Activated T-cell treated with anti-CD3 and anti-CD28 coated beads, Interleukin-2, amount 50 U/mL, for 72 hours (primary cell): Measurements from ENCODE around the gene CHCHD1. TPM values are rescaled to one million over a fixed set of nuclear protein-coding genes. Genes with fewer than 3 reads are reported as not detected.
"Not testable (repeated sequence)": the region's sequence is repeated elsewhere in the genome, so short reads cannot be mapped to it uniquely, and the experiment has no call there.

Experiments
- ATAC-seq, 2 donors: fragments of 150-1000 bp; cut with Tn5 transposase; replicated peaks in 1 of 2; 2 replicates each; pipeline ENCODE4 v1.10.0; 2021; ENCODE audit warnings: moderate library complexity in 2 of 2, mild to moderate bottlenecking in 1 of 2
- DNase-seq, 2 donors: peaks; one replicate each; pipeline ENCODE4 v3.0.0; 2021 to 2022; ENCODE audit warnings: mixed read lengths in 1 of 2
- H3K27ac Mint-ChIP-seq: one replicate; pipeline ENCODE4 v1.8.0; 2022; ENCODE audit warnings: mild to moderate bottlenecking, moderate library complexity, mixed read lengths
- H3K27me3 Mint-ChIP-seq: one replicate; pipeline ENCODE4 v1.8.0; 2022; ENCODE audit warnings: low read depth, mixed read lengths
- H3K36me3 Mint-ChIP-seq, 2 donors: one replicate each; pipeline ENCODE4 v1.8.0; 2022; ENCODE audit warnings: mixed read lengths in 2 of 2, mild to moderate bottlenecking in 1 of 2; ENCODE audit not compliant: insufficient read depth in 2 of 2
- H3K4me1 Mint-ChIP-seq: one replicate; pipeline ENCODE4 v1.8.0; 2022; ENCODE audit warnings: low read depth, mixed read lengths
- H3K4me3 Mint-ChIP-seq, 2 donors: one replicate each; pipeline ENCODE4 v1.8.0; 2022; ENCODE audit warnings: mild to moderate bottlenecking in 2 of 2, mixed read lengths in 2 of 2, moderate library complexity in 2 of 2
- H3K9me3 Mint-ChIP-seq, 2 donors: one replicate each; pipeline ENCODE4 v1.8.0; 2022; ENCODE audit warnings: mixed read lengths in 2 of 2
- total RNA-seq, 2 donors: library from RNA; stranded (reverse); gene quantifications; one replicate each; pipeline ENCODE4 v1.2.3, GENCODE V29; 2022

Gene CHCHD1
- total RNA-seq, 2 donors from 2014 or later = 22.5 to 23.5 TPM

DNA sequence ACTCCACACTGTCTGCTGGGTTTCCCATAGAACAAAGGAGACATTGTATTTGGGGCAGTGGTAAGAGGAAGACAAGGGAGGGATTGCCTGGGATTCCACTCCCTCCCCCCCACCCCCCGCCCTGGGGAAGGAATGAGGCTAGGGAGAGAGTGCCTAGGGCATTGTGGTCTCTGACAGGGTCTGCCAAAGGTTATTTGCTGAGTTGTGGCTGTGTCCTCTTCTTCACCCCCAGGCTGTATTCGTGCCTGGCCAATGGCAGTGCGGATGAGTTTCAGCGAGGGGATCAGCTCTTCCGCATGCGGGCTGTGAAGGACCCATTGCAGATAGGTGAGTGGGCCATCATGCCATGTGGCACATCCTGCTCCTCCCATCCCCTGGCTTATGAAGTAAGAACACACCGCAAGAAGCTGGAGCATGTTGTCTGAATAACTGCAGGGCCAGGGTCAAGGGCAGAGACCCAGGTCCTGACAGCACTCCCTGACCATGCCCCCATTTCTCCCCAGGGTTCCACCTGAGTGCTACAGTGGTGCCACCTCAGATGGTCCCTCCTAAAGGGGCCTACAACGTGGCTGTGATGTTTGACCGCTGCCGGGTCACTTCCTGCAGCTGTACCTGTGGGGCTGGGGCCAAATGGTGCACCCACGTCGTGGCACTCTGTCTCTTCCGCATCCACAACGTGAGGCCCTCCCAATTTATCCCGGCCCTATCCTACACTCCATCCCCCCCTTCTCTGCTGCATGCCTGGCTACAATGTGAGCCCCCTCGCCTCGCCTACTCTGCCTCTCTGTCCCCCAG lies 7.2 kb downstream of the CHCHD1 start:
- ATAC-seq (no peak), DNase-seq (no peak)
- H3K27ac Mint-ChIP-seq = no peak overlapping the region
- H3K9me3 Mint-ChIP-seq = no peaks in the 10 kb centered on the region
- H3K27me3 Mint-ChIP-seq = no peaks in the 10 kb centered on the region
- H3K36me3 Mint-ChIP-seq = peaks cover 7 to 13% of the 10 kb centered on the region in 2 donors
- H3K4me1 Mint-ChIP-seq = peaks cover 43% of the 10 kb centered on the region
- H3K4me3 Mint-ChIP-seq = no peak overlapping the region

DNA sequence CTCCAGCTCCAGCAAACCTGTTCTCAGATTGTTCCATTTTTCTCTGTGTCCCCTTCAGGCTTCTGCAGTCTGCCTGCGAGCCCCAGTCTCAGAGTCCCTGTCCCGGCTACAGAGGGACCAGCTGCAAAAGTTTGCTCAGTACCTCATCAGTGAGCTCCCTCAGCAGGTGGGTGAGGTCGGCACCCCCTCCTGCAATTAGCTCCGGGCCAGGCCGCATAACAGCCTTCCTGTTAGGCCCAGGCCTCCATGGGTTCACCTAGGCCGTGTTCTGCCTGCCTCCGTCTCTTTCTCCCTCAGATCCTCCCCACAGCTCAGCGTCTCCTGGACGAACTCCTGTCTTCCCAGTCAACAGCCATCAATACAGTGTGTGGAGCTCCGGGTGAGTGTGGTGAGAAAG lies 7.8 kb downstream of the CHCHD1 start:
- Mint-ChIP-seq H3K27me3 (no peaks in the 10 kb centered on the region), H3K9me3 (no peaks in the 10 kb centered on the region), H3K4me3 (no peak overlapping the region), H3K4me1 (peaks cover 38% of the 10 kb centered on the region), H3K27ac (no peak overlapping the region), H3K36me3 (peaks cover 7 to 16% of the 10 kb centered on the region in 2 donors)
- ATAC-seq (no peak), DNase-seq (no peak)

DNA sequence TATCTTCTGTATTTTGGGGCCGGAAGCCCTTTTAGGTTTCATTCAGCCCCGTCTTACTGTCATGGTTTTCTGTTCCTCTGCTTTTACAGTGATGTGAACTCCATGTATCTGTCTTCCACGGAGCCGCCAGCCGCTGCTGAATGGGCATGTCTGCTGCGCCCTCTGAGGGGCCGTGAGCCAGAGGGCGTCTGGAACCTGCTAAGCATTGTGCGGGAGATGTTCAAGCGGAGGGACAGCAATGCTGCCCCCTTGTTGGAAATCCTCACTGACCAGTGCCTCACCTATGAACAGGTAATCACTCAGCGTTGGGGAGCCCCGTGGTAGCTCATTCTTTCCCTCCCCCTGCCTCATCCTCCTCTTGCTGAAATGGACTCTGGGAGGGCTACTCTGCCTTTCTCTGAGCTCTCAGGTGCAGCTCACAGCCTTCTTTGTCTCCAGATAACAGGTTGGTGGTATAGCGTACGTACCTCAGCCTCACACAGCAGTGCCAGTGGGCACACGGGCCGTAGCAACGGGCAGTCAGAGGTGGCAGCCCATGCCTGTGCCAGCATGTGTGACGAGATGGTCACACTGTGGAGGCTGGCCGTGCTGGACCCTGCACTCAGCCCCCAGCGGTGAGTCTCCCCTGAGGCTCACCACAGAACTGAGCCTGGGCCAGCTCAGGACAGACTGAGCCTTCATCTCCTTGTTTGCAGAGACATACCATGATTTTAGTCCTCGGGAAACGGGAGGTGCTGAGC lies 9.2 kb downstream of the CHCHD1 start:
- Mint-ChIP-seq H3K27ac (no peak overlapping the region), H3K27me3 (no peaks in the 10 kb centered on the region), H3K4me1 (peaks cover 30% of the 10 kb centered on the region), H3K9me3 (no peaks in the 10 kb centered on the region), H3K4me3 (no peak overlapping the region), H3K36me3 (peaks cover 7 to 21% of the 10 kb centered on the region in 2 donors)
- ATAC-seq (peak in 1 of 2 donors; percentile 14), DNase-seq (no peak)

DNA sequence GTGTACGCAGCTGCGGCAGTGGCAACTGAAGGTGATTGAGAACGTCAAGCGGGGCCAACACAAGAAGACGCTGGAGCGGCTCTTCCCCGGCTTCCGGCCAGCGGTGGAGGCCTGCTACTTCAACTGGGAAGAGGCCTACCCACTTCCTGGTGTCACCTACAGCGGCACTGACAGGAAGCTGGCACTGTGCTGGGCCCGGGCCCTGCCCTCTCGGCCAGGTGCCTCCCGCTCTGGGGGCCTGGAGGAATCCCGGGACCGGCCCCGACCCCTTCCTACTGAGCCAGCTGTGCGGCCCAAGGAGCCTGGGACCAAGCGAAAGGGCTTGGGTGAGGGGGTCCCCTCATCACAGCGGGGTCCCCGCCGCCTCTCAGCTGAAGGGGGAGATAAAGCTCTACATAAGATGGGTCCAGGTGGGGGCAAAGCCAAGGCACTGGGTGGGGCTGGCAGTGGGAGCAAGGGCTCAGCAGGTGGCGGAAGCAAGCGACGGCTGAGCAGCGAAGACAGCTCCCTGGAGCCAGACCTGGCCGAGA lies 10.1 kb downstream of the CHCHD1 start:
- no peak overlapping the region for H3K4me3 Mint-ChIP-seq
- no peak overlapping the region for H3K27ac Mint-ChIP-seq
- DNase-seq = no peak

DNA sequence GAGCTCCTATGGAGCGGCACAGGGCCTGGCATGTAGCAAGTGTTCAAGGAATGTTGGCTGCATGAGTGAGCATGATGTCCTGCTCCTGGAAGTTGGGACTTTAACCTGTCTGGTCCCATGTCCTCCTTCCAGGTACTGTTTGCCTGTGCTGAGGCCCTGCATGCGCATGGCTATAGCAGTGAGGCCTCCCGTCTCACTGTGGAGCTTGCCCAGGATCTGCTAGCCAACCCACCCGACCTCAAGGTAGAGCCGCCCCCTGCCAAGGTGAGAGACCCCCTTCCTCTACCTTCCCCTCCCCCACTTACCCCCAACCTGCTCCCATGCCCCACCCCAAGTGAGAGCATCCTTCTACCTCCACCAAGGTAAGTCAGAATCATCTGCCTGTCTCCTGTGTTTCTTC lies 11.6 kb downstream of the CHCHD1 start:
- peak overlapping the region; percentile 49 for H3K27ac Mint-ChIP-seq
- no peak for ATAC-seq

More for the DNA sequence above, 10.1 kb downstream of the CHCHD1 start:
- ATAC-seq = peak; percentile 15 to 18
- Mint-ChIP-seq H3K9me3 (no peaks in the 10 kb centered on the region), H3K27me3 (no peaks in the 10 kb centered on the region), H3K36me3 (peaks cover 7 to 22% of the 10 kb centered on the region in 2 donors), H3K4me1 (peaks cover 21% of the 10 kb centered on the region)

DNA sequence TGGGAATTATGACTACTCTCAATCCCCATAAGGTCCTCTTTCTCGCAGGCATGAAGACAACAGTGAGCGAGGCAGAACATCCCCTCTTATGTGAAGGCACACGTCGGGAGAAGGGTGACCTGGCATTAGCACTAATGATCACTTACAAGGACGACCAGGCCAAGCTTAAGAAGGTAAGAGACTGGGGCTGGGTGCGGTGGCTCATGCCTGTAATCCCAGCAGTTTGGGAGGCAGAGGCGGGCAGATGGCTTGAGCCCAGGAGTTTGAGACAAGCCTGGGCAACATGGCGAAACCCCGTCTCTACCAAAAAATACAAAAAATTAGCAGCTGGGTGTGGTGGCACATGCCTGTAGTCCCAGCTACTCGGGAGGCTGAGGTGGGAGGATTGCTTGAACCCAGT lies 13.6 kb downstream of the CHCHD1 start:
- not testable (repeated sequence) for H3K27ac Mint-ChIP-seq, ATAC-seq, H3K9me3 Mint-ChIP-seq, H3K4me3 Mint-ChIP-seq, DNase-seq, H3K27me3 Mint-ChIP-seq, H3K4me1 Mint-ChIP-seq
- peaks cover 6 to 24% of the 10 kb centered on the region in 2 donors for H3K36me3 Mint-ChIP-seq

More for the DNA sequence above, 11.6 kb downstream of the CHCHD1 start:
- H3K4me3 Mint-ChIP-seq = no peak overlapping the region
- H3K36me3 Mint-ChIP-seq = peaks cover 9 to 28% of the 10 kb centered on the region in 2 donors
- H3K9me3 Mint-ChIP-seq = no peaks in the 10 kb centered on the region
- peaks cover 7% of the 10 kb centered on the region for H3K4me1 Mint-ChIP-seq
- no peak for DNase-seq
- no peaks in the 10 kb centered on the region for H3K27me3 Mint-ChIP-seq

DNA sequence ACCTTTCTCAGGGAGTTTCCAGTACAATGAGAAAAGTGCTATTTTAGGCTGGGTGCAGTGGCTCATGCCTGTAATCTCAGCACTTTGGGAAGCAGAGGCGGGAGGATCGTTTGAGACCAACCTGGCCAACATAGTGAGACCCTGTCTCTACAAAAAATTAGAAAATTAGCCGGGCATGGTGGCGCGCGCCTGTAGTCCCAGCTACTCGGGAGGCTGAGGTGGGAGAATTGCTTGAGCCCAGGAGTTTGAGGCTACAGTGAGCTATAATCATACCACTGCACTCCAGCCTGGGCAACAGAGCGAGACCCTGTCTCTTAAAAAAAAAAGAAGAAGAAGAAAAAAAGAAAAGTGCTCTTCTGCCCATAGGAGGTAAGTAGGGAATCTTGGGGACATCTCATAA lies 14.2 kb downstream of the CHCHD1 start:
- not testable (repeated sequence) for H3K4me3 Mint-ChIP-seq, H3K4me1 Mint-ChIP-seq, H3K9me3 Mint-ChIP-seq, H3K27me3 Mint-ChIP-seq, DNase-seq, ATAC-seq
- Mint-ChIP-seq H3K36me3 (peaks cover 6 to 21% of the 10 kb centered on the region in 2 donors), H3K27ac (peak overlapping the region; percentile 90)

DNA sequence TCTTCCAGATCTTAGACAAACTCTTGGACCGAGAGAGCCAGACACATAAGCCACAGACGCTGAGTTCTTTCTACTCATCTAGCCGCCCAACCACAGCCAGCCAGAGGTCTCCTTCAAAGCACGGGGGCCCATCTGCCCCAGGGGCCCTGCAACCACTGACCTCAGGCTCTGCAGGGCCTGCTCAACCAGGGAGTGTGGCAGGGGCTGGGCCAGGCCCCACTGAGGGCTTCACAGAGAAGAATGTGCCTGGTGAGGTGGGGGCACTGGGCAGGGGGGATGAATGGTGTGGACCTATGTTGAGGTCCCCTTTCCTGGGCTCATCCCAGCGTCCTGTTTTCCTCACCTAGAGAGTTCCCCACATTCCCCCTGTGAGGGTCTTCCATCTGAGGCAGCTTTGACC lies 14.9 kb downstream of the CHCHD1 start:
- H3K9me3 Mint-ChIP-seq = no peaks in the 10 kb centered on the region
- DNase-seq = no peak
- peak overlapping the region; percentile 90 for H3K27ac Mint-ChIP-seq
- no peak for ATAC-seq
- peaks cover 4 to 23% of the 10 kb centered on the region in 2 donors for H3K36me3 Mint-ChIP-seq
- H3K4me1 Mint-ChIP-seq = peaks cover 7% of the 10 kb centered on the region
- no peaks in the 10 kb centered on the region for H3K27me3 Mint-ChIP-seq
- no peak overlapping the region for H3K4me3 Mint-ChIP-seq

DNA sequence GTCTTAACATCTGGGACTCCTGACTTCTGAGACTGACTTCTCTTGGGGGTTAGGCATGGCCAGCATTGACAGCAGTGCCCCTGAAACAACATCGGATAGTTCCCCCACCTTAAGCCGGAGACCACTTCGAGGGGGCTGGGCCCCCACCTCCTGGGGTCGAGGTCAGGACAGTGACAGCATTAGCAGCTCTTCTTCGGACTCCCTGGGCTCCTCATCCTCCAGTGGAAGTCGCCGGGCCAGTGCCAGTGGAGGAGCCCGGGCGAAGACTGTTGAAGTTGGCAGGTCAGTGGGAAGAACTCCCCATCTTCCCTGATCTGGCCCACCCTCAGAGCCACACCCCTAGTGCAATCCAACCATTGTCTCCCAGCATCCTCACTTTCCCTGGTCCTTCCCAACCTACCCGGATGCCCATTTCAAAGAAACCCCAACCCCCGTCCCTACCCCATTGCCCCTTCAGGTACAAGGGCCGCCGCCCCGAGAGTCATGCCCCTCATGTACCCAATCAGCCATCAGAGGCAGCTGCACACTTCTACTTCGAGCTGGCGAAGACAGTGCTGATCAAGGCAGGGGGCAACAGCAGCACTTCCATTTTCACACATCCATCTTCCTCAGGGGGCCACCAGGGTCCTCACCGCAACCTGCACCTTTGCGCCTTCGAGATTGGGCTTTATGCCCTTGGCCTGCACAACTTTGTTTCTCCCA lies 15.6 kb downstream of the CHCHD1 start:
- Mint-ChIP-seq H3K9me3 (no peaks in the 10 kb centered on the region), H3K4me3 (no peak overlapping the region), H3K27ac (peak overlapping the region; percentile 5), H3K36me3 (peaks cover 4 to 23% of the 10 kb centered on the region in 2 donors), H3K27me3 (no peaks in the 10 kb centered on the region), H3K4me1 (peaks cover 7% of the 10 kb centered on the region)
- ATAC-seq (no peak), DNase-seq (no peak)

DNA sequence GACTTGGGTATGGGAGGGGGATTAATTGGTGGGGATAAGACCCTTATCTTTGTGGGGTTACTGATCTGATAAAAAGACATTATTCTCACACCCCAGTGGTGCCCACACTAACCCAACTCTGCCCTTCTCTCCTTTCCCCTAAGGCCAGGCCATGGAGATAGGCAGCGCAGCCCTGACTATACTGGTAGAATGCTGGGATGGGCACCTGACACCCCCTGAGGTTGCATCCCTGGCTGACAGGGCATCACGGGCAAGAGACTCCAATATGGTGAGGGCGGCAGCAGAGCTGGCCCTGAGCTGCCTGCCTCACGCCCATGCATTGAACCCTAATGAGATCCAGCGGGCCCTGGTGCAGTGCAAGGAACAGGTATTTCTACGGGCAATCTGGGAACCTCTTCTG lies 16.2 kb downstream of the CHCHD1 start:
- ATAC-seq = no peak
- H3K27me3 Mint-ChIP-seq = no peaks in the 10 kb centered on the region
- peaks cover 7 to 25% of the 10 kb centered on the region in 2 donors for H3K36me3 Mint-ChIP-seq
- no peak for DNase-seq
- peak overlapping the region; percentile 5 for H3K27ac Mint-ChIP-seq
- no peaks in the 10 kb centered on the region for H3K9me3 Mint-ChIP-seq
- H3K4me1 Mint-ChIP-seq = peaks cover 8% of the 10 kb centered on the region
- no peak overlapping the region for H3K4me3 Mint-ChIP-seq

DNA sequence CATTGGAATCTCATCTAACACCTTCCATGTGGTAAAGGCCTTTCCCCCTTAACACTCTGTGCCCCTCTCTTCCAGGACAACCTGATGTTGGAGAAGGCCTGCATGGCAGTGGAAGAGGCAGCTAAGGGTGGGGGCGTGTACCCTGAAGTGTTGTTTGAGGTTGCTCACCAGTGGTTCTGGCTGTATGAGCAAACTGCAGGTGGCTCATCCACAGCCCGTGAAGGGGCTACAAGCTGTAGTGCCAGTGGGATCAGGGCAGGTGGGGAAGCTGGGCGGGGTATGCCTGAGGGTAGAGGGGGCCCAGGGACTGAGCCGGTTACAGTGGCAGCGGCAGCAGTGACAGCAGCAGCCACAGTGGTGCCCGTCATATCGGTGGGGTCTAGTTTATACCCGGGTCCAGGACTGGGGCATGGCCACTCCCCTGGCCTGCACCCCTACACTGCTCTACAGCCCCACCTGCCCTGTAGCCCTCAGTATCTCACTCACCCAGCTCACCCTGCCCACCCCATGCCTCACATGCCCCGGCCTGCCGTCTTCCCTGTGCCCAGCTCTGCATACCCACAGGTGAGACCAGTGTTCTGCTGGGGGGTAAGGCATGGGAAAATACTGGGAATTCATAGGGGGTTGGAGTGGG lies 17.2 kb downstream of the CHCHD1 start:
- ATAC-seq (peak; percentile 14 to 16), DNase-seq (no peak)
- Mint-ChIP-seq H3K4me3 (no peak overlapping the region), H3K27me3 (no peaks in the 10 kb centered on the region), H3K9me3 (no peaks in the 10 kb centered on the region), H3K4me1 (peaks cover 13% of the 10 kb centered on the region), H3K27ac (peak overlapping the region; percentile 11), H3K36me3 (peaks cover 7 to 28% of the 10 kb centered on the region in 2 donors)

DNA sequence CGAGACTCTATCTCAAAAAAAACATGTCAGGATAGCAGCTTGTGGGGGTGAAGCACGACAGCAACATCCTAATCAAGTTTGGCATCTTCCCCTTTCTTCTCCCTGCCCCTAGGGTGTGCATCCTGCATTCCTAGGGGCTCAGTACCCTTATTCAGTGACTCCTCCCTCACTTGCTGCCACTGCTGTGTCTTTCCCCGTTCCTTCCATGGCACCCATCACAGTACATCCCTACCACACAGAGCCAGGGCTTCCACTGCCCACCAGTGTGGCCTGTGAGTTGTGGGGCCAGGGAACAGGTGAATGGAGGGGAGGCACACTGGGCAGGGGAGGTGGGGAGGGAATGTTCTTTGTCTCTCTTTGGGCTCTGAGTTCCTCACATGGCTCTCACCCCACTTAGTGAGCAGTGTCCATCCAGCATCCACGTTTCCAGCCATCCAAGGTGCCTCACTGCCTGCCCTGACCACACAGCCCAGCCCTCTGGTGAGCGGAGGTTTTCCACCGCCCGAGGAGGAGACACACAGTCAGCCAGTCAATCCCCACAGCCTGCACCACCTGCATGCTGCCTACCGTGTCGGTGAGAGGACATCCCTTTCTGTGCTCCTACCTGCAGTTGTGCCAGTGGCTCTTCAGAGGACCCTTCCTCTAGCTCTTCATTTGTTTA lies 18.2 kb downstream of the CHCHD1 start:
- Mint-ChIP-seq H3K27ac (peak overlapping the region; percentile 21), H3K4me1 (peaks cover 19% of the 10 kb centered on the region), H3K9me3 (no peaks in the 10 kb centered on the region), H3K4me3 (no peak overlapping the region), H3K27me3 (no peaks in the 10 kb centered on the region), H3K36me3 (peaks cover 7 to 27% of the 10 kb centered on the region in 2 donors)
- DNase-seq (no peak), ATAC-seq (no peak)
